Measurements from ENCODE around the gene CIRBP.
A peak's percentile ranks its signal among the peaks of the same experiment; 100 is the strongest.

CIRBP gene

GRCh38 chr19:1236576-1236975 lies 32.6 kb upstream of the CIRBP start:
- TF ChIP-seq TAF1 (IDR thresholded peaks at IDR 0.05; ENCODE audit: borderline replicate concordance, insufficient read depth, low read length) (no peak), POLR2AphosphoS5 (IDR thresholded peaks at IDR 0.05; ENCODE audit: low read depth, low read length) (no peak), FOXP2 (optimal IDR thresholded peaks at IDR 0.05; ENCODE audit: borderline replicate concordance, extremely low read depth, extremely low read length, insufficient read depth) (no peak), REST (IDR thresholded peaks at IDR 0.05; ENCODE audit: insufficient read depth in 1 of 2, low read depth in 2 of 2, low read length in 2 of 2) (no peak), SIN3A (IDR thresholded peaks at IDR 0.05; ENCODE audit: borderline replicate concordance, insufficient read depth, low read length) (no peak)

- TF ChIP-seq SIN3A (IDR thresholded peaks at IDR 0.05; ENCODE audit: borderline replicate concordance, insufficient read depth, low read length) (peak; percentile 28; the same call in 1 of the 2 replicates), FOXP2 (optimal IDR thresholded peaks at IDR 0.05; ENCODE audit: borderline replicate concordance, extremely low read depth, extremely low read length, insufficient read depth) (no peak), REST (IDR thresholded peaks at IDR 0.05; ENCODE audit: insufficient read depth in 1 of 2, low read depth in 2 of 2, low read length in 2 of 2) (no peak), TAF1 (IDR thresholded peaks at IDR 0.05; ENCODE audit: borderline replicate concordance, insufficient read depth, low read length) (no peak)
These were observed 32.0 kb upstream of the CIRBP start for GRCh38 chr19:1237027-1237659.

GRCh38 chr19:1237754-1238368 lies 31.3 kb upstream of the CIRBP start, which contains the start of gene CBARP:
Gene CBARP (minus strand): TSS chr19:1238005. CDS start chr19:1236100, 1,905 bp downstream.
- TF ChIP-seq TAF1 (IDR thresholded peaks at IDR 0.05; ENCODE audit: borderline replicate concordance, insufficient read depth, low read length): no peak
- no peak for TF ChIP-seq SIN3A (IDR thresholded peaks at IDR 0.05; ENCODE audit: borderline replicate concordance, insufficient read depth, low read length)
- no peak for TF ChIP-seq POLR2AphosphoS5 (IDR thresholded peaks at IDR 0.05; ENCODE audit: low read depth, low read length)
- TF ChIP-seq REST (IDR thresholded peaks at IDR 0.05; ENCODE audit: insufficient read depth in 1 of 2, low read depth in 2 of 2, low read length in 2 of 2): no peak
- TF ChIP-seq FOXP2 (optimal IDR thresholded peaks at IDR 0.05; ENCODE audit: borderline replicate concordance, extremely low read depth, extremely low read length, insufficient read depth): no peak

GRCh38 chr19:1238369-1239303 lies 30.5 kb upstream of the CIRBP start:
- no peak for TF ChIP-seq TAF1 (IDR thresholded peaks at IDR 0.05; ENCODE audit: borderline replicate concordance, insufficient read depth, low read length)
- TF ChIP-seq REST (IDR thresholded peaks at IDR 0.05; ENCODE audit: insufficient read depth in 1 of 2, low read depth in 2 of 2, low read length in 2 of 2): no peak
- no peak for TF ChIP-seq SIN3A (IDR thresholded peaks at IDR 0.05; ENCODE audit: borderline replicate concordance, insufficient read depth, low read length)
- TF ChIP-seq POLR2AphosphoS5 (IDR thresholded peaks at IDR 0.05; ENCODE audit: low read depth, low read length): no peak
- no peak for TF ChIP-seq FOXP2 (optimal IDR thresholded peaks at IDR 0.05; ENCODE audit: borderline replicate concordance, extremely low read depth, extremely low read length, insufficient read depth)

All from PFSK-1 (cell line).